IMR-90 (cell line): ENCODE data around the gene AFM. TPM values are rescaled to one million over a fixed set of nuclear protein-coding genes. Genes with fewer than 3 reads are reported as not detected.

Experiments used
- ATAC-seq: fragments of 200-7000 bp; cut with Tn5 transposase; 2 replicates; pipeline ENCODE4 v1.9.1; 2020; ENCODE audit warnings: low read depth, mild to moderate bottlenecking, moderate library complexity
- BruUV-seq: library from RNA; stranded (reverse); fragments of 400-500 nt; replicated peaks from 2 replicates; lab custom pipeline; 2021; lab: Mats Ljungman, UMichigan
- CTCF ChIA-PET: fragments of 300-600 bp; formaldehyde crosslinking; extraction: SDS; loops from one replicate; lab custom pipeline; 2021; ENCODE audit warnings: antibody characterized with exemption; lab: Yijun Ruan, JAX
- POLR2A ChIA-PET: fragments of 300-600 bp; sonication (Branson Sonifier 250); formaldehyde crosslinking; loops from one replicate; lab custom pipeline; 2022; ENCODE audit warnings: antibody characterized with exemption; ENCODE audit not compliant: unreplicated experiment; lab: Charles Lee
- DNase-seq: peaks from one replicate; pipeline ENCODE4 v3.0.0; 2013
- H2AFZ ChIP-seq: replicated peaks from 2 replicates; pipeline ENCODE3; 2013; ENCODE audit warnings: low read length, mild to moderate bottlenecking; ENCODE audit not compliant: poor library complexity
- H2AK5ac ChIP-seq: 2 replicates; pipeline ENCODE4 v1.6.1; 2013; ENCODE audit warnings: low read depth, low read length, inconsistent platforms
- H2AK9ac ChIP-seq: replicated peaks from 2 replicates; pipeline ENCODE3; 2013; ENCODE audit warnings: mild to moderate bottlenecking, low read depth, low read length, moderate library complexity; ENCODE audit not compliant: poor library complexity
- H2BK120ac ChIP-seq: 2 replicates; pipeline ENCODE4 v1.6.1; 2013; ENCODE audit warnings: low read depth, low read length, inconsistent platforms
- H2BK15ac ChIP-seq: 3 replicates; pipeline ENCODE4 v1.6.1; 2013; ENCODE audit warnings: low read depth, low read length, inconsistent platforms
- H2BK20ac ChIP-seq: 2 replicates; pipeline ENCODE4 v1.6.1; 2013; ENCODE audit warnings: low read depth, mild to moderate bottlenecking, inconsistent platforms, low read length, moderate library complexity
- H2BK5ac ChIP-seq: 2 replicates; pipeline ENCODE4 v1.6.1; 2013; ENCODE audit warnings: mild to moderate bottlenecking, low read depth, low read length, inconsistent platforms; ENCODE audit not compliant: poor library complexity, severe bottlenecking
- H3K14ac ChIP-seq: replicated peaks from 2 replicates; pipeline ENCODE4 v1.6.1; 2013; ENCODE audit warnings: low read depth, low read length, inconsistent platforms
- H3K18ac ChIP-seq: 2 replicates; pipeline ENCODE4 v1.6.1; 2013; ENCODE audit warnings: low read depth, low read length, control low read depth
- H3K23ac ChIP-seq: 2 replicates; pipeline ENCODE4 v1.6.1; 2013; ENCODE audit warnings: low read depth, low read length, inconsistent platforms
- H3K27ac ChIP-seq: 2 replicates; pipeline ENCODE4 v1.5.1; 2013; ENCODE audit warnings: mild to moderate bottlenecking, control low read depth, low read length; ENCODE audit not compliant: insufficient read depth
- H3K27me3 ChIP-seq: 2 replicates; pipeline ENCODE4 v1.6.1; 2013; ENCODE audit warnings: low read length; ENCODE audit not compliant: control insufficient read depth, insufficient read depth
- H3K36me3 ChIP-seq: 2 replicates; pipeline ENCODE4 v1.6.1; 2013; ENCODE audit warnings: low read length, mixed read lengths; ENCODE audit not compliant: control insufficient read depth, insufficient read depth
- H3K4ac ChIP-seq: 2 replicates; pipeline ENCODE4 v1.6.1; 2013; ENCODE audit warnings: low read depth, low read length, inconsistent platforms
- H3K4me1 ChIP-seq: 2 replicates; pipeline ENCODE4 v1.6.1; 2013; ENCODE audit warnings: low read length, mixed read lengths; ENCODE audit not compliant: control insufficient read depth, insufficient read depth
- H3K4me2 ChIP-seq: 2 replicates; pipeline ENCODE4 v1.6.1; 2013; ENCODE audit warnings: low read depth, mild to moderate bottlenecking, control low read depth, low read length, moderate library complexity
- H3K4me3 ChIP-seq: 2 replicates; pipeline ENCODE4 v1.5.1; 2013; ENCODE audit warnings: low read depth, mild to moderate bottlenecking, control low read depth, low read length, moderate library complexity; ENCODE audit not compliant: insufficient read depth
- H3K56ac ChIP-seq: 2 replicates; pipeline ENCODE4 v1.6.1; 2013; ENCODE audit warnings: low read length, inconsistent platforms; ENCODE audit not compliant: insufficient read depth; ENCODE audit errors: extremely low read depth
- H3K79me1 ChIP-seq, 2 experiments: 2 replicates each; pipeline ENCODE4 v1.6.1; 2013; ENCODE audit warnings: low read length in 2 of 2, inconsistent platforms in 1 of 2, low read depth in 1 of 2
- H3K9ac ChIP-seq: 2 replicates; pipeline ENCODE4 v1.6.1; 2013; ENCODE audit warnings: low read depth, low read length, control low read depth
- H3K9me1 ChIP-seq: 2 replicates; pipeline ENCODE4 v1.6.1; 2013; ENCODE audit warnings: low read length, inconsistent platforms; ENCODE audit not compliant: insufficient read depth
- H3K9me3 ChIP-seq: 2 replicates; pipeline ENCODE4 v1.6.1; 2013; ENCODE audit warnings: low read length; ENCODE audit not compliant: control insufficient read depth, insufficient read depth
- H4K20me1 ChIP-seq: 2 replicates; pipeline ENCODE4 v1.6.1; 2013; ENCODE audit warnings: low read length, inconsistent platforms; ENCODE audit not compliant: insufficient read depth
- H4K5ac ChIP-seq: 2 replicates; pipeline ENCODE4 v1.6.1; 2013; ENCODE audit warnings: mild to moderate bottlenecking, low read depth, low read length, control low read depth
- H4K8ac ChIP-seq, 2 experiments: 2 replicates each; pipeline ENCODE4 v1.6.1; 2013; ENCODE audit warnings: low read depth in 2 of 2, low read length in 2 of 2, control low read depth in 1 of 2, inconsistent platforms in 1 of 2
- H4K91ac ChIP-seq: 2 replicates; pipeline ENCODE4 v1.6.1; 2013; ENCODE audit warnings: low read depth, low read length, inconsistent platforms; ENCODE audit not compliant: insufficient read depth
- CHD1 ChIP-seq: IDR thresholded peaks from 2 replicates; pipeline ENCODE4 v1.6.1; 2012; ENCODE audit warnings: low read depth, low read length, improper control_type of control experiment
- ELK1 ChIP-seq: fragments of 150-350 bp; IDR thresholded peaks from 2 replicates; pipeline ENCODE4 v1.6.1; 2016; ENCODE audit warnings: low read depth, mild to moderate bottlenecking, low read length, moderate library complexity, borderline replicate concordance
- MAFK ChIP-seq: IDR thresholded peaks from 2 replicates; pipeline ENCODE4 v1.6.1; 2012; ENCODE audit warnings: low read depth, low read length, improper control_type of control experiment
- MAZ ChIP-seq: IDR thresholded peaks from 2 replicates; pipeline ENCODE4 v1.6.1; 2012; ENCODE audit warnings: low read depth, mild to moderate bottlenecking, low read length, improper control_type of control experiment, moderate library complexity, borderline replicate concordance
- MXI1 ChIP-seq: IDR thresholded peaks from 2 replicates; pipeline ENCODE4 v1.6.1; 2012; ENCODE audit warnings: low read depth, mild to moderate bottlenecking, low read length, moderate library complexity, borderline replicate concordance
- POLR2A ChIP-seq: IDR thresholded peaks from 2 replicates; pipeline ENCODE4 v1.6.1; 2012; ENCODE audit warnings: mild to moderate bottlenecking, low read depth, low read length
- RAD21 ChIP-seq: IDR thresholded peaks from 2 replicates; pipeline ENCODE4 v1.6.1; 2012; ENCODE audit warnings: low read length, improper control_type of control experiment
- RCOR1 ChIP-seq: IDR thresholded peaks from 2 replicates; pipeline ENCODE4 v1.6.1; 2012; ENCODE audit warnings: mild to moderate bottlenecking, low read length, improper control_type of control experiment; ENCODE audit not compliant: insufficient replicate concordance
- RFX5 ChIP-seq: IDR thresholded peaks from 2 replicates; pipeline ENCODE4 v1.8.0; 2012; ENCODE audit warnings: low read depth, mild to moderate bottlenecking, low read length, moderate library complexity
- dilution Hi-C: fragments of 300-500 bp; cut with HindIII; formaldehyde crosslinking; loops from one replicate; pipeline ENCODE4 v1.14.3; 2018; ENCODE audit warnings: low sequenced_read_pairs; ENCODE audit not compliant: unreplicated experiment
- in situ Hi-C: fragments of 300-500 bp; cut with MboI; formaldehyde crosslinking; loops from 3 replicates; pipeline ENCODE4 v1.14.3; 2019; ENCODE audit warnings: low sequenced_read_pairs, inconsistent platforms, mixed read lengths
- intact Hi-C: fragments of 100-400 bp; cut with micrococcal nuclease; formaldehyde crosslinking; loops from 2 replicates; pipeline ENCODE4 v1.10.0; 2022
- polyA plus RNA-seq, 3 experiments: library from polyadenylated mRNA; depleted of rRNA; stranded (reverse); fragments of >200 nt; gene quantifications; 2 replicates each; pipeline ENCODE4 v1.2.3, GENCODE V29; 2012; ENCODE audit warnings: low replicate concordance in 1 of 3
- total RNA-seq: library from RNA; depleted of rRNA; stranded (reverse); fragments of >200 nt; gene quantifications from 2 replicates; pipeline ENCODE4 v1.2.3, GENCODE V29; 2012

AFM gene
- total and polyA plus RNA-seq, 2 of the 4 experiments (the other 2 are of a cell fraction), result not detected

- no peak for TF ChIP-seq MAFK
Observed at GRCh38 chr4:73436674-73437557, 44.6 kb upstream of the AFM start (continued).

- H3K4me3 ChIP-seq, result no peak overlapping the region
- H2BK120ac ChIP-seq, result no peak overlapping the region
- CTCF ChIA-PET, result interaction anchor here (1.4 kb wide), 1 partner anchor 9 kb away, joined by 5 read pairs; no protein-coding TSS in a partner anchor
- no peak overlapping the region for H3K23ac ChIP-seq
- no peak overlapping the region for H4K5ac ChIP-seq
- intact Hi-C loops, result no loop called here
- no peak overlapping the region for H4K91ac ChIP-seq
- no peak overlapping the region for H2BK5ac ChIP-seq
- H3K56ac ChIP-seq, result no peak overlapping the region
- H3K36me3 ChIP-seq, result no peaks in the 10 kb centered on the region
- no peaks in the 10 kb centered on the region for H3K79me1 ChIP-seq
- H4K8ac ChIP-seq, result no peak overlapping the region
- no peak overlapping the region for H2BK15ac ChIP-seq
- H3K9ac ChIP-seq, result no peak overlapping the region
- TF ChIP-seq POLR2A (no peak), RAD21 (no peak), RCOR1 (no peak), ELK1 (no peak), MAZ (no peak), MXI1 (no peak), RFX5 (no peak), CHD1 (no peak)
- dilution Hi-C loops, result no loop called here
- no peaks in the 10 kb centered on the region; the same call in 1 of the 2 replicates for H3K27me3 ChIP-seq
- no peak for DNase-seq
- no peak overlapping the region for H2BK20ac ChIP-seq
- no peaks in the 10 kb centered on the region for H3K4me1 ChIP-seq
- no peak for ATAC-seq
- H2AK5ac ChIP-seq, result no peak overlapping the region
- no peak overlapping the region for H2AFZ ChIP-seq
- H3K4ac ChIP-seq, result no peak overlapping the region
- no peak overlapping the region for H3K27ac ChIP-seq
- H3K18ac ChIP-seq, result no peak overlapping the region
- H3K14ac ChIP-seq, result no peak overlapping the region
- H3K9me3 ChIP-seq, result no peaks in the 10 kb centered on the region
- POLR2A ChIA-PET, result no interaction called here
- H4K20me1 ChIP-seq, result no peaks in the 10 kb centered on the region
- BruUV-seq, result no TSS peak
- H2AK9ac ChIP-seq, result no peak overlapping the region
- no peak overlapping the region for H3K4me2 ChIP-seq
- in situ Hi-C loops, result no loop called here
- H3K9me1 ChIP-seq, result no peaks in the 10 kb centered on the region
Observed at GRCh38 chr4:73437558-73437956, 44.0 kb upstream of the AFM start.
